Osteoblast (primary cell): ENCODE measurements around the gene IGF2BP2. TPM values are rescaled to one million over a fixed set of nuclear protein-coding genes. Genes with fewer than 3 reads are reported as not detected.

Experiments used
- DNase-seq: peaks from one replicate; pipeline ENCODE4 v3.0.0; 2011; ENCODE audit warnings: low spot score, mixed read lengths; ENCODE audit not compliant: insufficient read length; ENCODE audit errors: missing footprints
- H2AFZ ChIP-seq: 2 replicates; pipeline ENCODE4 v1.6.0; 2011; ENCODE audit warnings: mild to moderate bottlenecking, low read length
- H3K27ac ChIP-seq: 2 replicates; pipeline ENCODE4 v1.5.1; 2011; ENCODE audit warnings: mild to moderate bottlenecking, low read depth, low read length, moderate library complexity
- H3K27me3 ChIP-seq: 2 replicates; pipeline ENCODE4 v1.6.0; 2012; ENCODE audit warnings: mild to moderate bottlenecking, control low read depth, inconsistent platforms, low read length, moderate library complexity; ENCODE audit not compliant: insufficient read depth
- H3K36me3 ChIP-seq: 2 replicates; pipeline ENCODE4 v1.5.1; 2011; ENCODE audit warnings: mild to moderate bottlenecking, low read length, control low read depth, moderate library complexity; ENCODE audit not compliant: insufficient read depth
- H3K4me1 ChIP-seq: 2 replicates; pipeline ENCODE4 v1.5.1; 2011; ENCODE audit warnings: mild to moderate bottlenecking, low read length, control low read depth, moderate library complexity; ENCODE audit not compliant: insufficient read depth
- H3K4me2 ChIP-seq: 2 replicates; pipeline ENCODE4 v1.6.0; 2011; ENCODE audit warnings: mild to moderate bottlenecking, low read length; ENCODE audit not compliant: insufficient read depth
- H3K4me3 ChIP-seq: fragments of 200-600 bp; sonication (generic); 3 replicates; pipeline ENCODE4 v1.5.1; 2012; ENCODE audit warnings: mild to moderate bottlenecking, low read length, inconsistent platforms; ENCODE audit not compliant: insufficient read depth
- H3K79me2 ChIP-seq: 2 replicates; pipeline ENCODE4 v1.6.0; 2012; ENCODE audit warnings: mild to moderate bottlenecking, low read length, control low read depth, inconsistent platforms; ENCODE audit not compliant: insufficient read depth
- H3K9me3 ChIP-seq: 2 replicates; pipeline ENCODE4 v1.5.1; 2011; ENCODE audit warnings: low read depth, low read length, control low read depth
- H4K20me1 ChIP-seq: 2 replicates; pipeline ENCODE4 v1.6.0; 2012; ENCODE audit warnings: mild to moderate bottlenecking, low read length, control low read depth; ENCODE audit not compliant: insufficient read depth
- CTCF ChIP-seq: IDR thresholded peaks from 2 replicates; pipeline ENCODE4 v1.5.1; 2011; ENCODE audit warnings: mild to moderate bottlenecking, low read depth, low read length, moderate library complexity; ENCODE audit errors: extremely low read depth
- small RNA-seq: library from RNA; depleted of rRNA; stranded (forward); fragments of <200 nt; gene quantifications from one replicate; pipeline ENCODE3, GENCODE V24; 2012
- total RNA-seq: library from RNA; depleted of rRNA; stranded (reverse); fragments of >200 nt; gene quantifications from 2 replicates; pipeline ENCODE4 v1.2.3, GENCODE V29; 2012

The IGF2BP2 gene
- total RNA-seq, 1 donor: 81.8 TPM

GRCh38 chr3:185605566-185605965 is 219.3 kb downstream of the IGF2BP2 start:
- H3K36me3 ChIP-seq: peaks cover 36% of the 10 kb centered on the region

GRCh38 chr3:185595526-185595925 is 229.3 kb downstream of the IGF2BP2 start:
- H3K27me3 ChIP-seq: no peaks in the 10 kb centered on the region
- no peak overlapping the region for H3K4me2 ChIP-seq
- H3K36me3 ChIP-seq: peaks cover 17% of the 10 kb centered on the region
- H4K20me1 ChIP-seq: no peaks in the 10 kb centered on the region
- H3K4me1 ChIP-seq: no peaks in the 10 kb centered on the region
- no peaks in the 10 kb centered on the region for H3K9me3 ChIP-seq
- H2AFZ ChIP-seq: no peak overlapping the region
- no peak overlapping the region for H3K27ac ChIP-seq
- no peak for TF ChIP-seq CTCF
- H3K4me3 ChIP-seq: no peak overlapping the region
- H3K79me2 ChIP-seq: peaks cover 2% of the 10 kb centered on the region
- no peak for DNase-seq

More at GRCh38 chr3:185605566-185605965, 219.3 kb downstream of the IGF2BP2 start:
- Histone ChIP-seq H3K4me3 (no peak overlapping the region), H3K9me3 (no peaks in the 10 kb centered on the region), H3K27me3 (no peaks in the 10 kb centered on the region), H3K4me2 (no peak overlapping the region), H3K27ac (no peak overlapping the region), H4K20me1 (peaks cover 2% of the 10 kb centered on the region), H2AFZ (no peak overlapping the region), H3K4me1 (no peaks in the 10 kb centered on the region), H3K79me2 (no peaks in the 10 kb centered on the region)
- TF ChIP-seq CTCF: no peak
- no peak for DNase-seq

GRCh38 chr3:185594073-185594472 is 230.8 kb downstream of the IGF2BP2 start:
- Histone ChIP-seq H3K4me2 (no peak overlapping the region), H3K9me3 (no peaks in the 10 kb centered on the region), H3K79me2 (peaks cover 14% of the 10 kb centered on the region), H4K20me1 (no peaks in the 10 kb centered on the region), H3K4me3 (no peak overlapping the region), H2AFZ (no peak overlapping the region), H3K4me1 (no peaks in the 10 kb centered on the region), H3K36me3 (peaks cover 15% of the 10 kb centered on the region), H3K27me3 (no peaks in the 10 kb centered on the region), H3K27ac (no peak overlapping the region)
- no peak for TF ChIP-seq CTCF
- no peak for DNase-seq

Small RNAs within 50 kb of the gene (small RNA-seq; reads per million reads assigned to genes)
- gene AC133473.1 (not detected), gene MIR548AQ (not detected)

Other genes starting within 250 kb of the IGF2BP2 start
- gene SENP2, start 238.7 kb downstream of the IGF2BP2 start, total RNA-seq: 24.6 and 27.7 TPM in 2 replicates
- gene TRA2B, start 113.0 kb upstream of the IGF2BP2 start, total RNA-seq: 95.2 and 111 TPM in 2 replicates